MM.1S (cell line): ENCODE data around the gene POLG2.

Experiments used
- EZH2 ChIP-seq: fragments of 300-600 bp; sonication (generic); optimal IDR thresholded peaks from 2 replicates; pipeline ENCODE3; 2017; ENCODE audit warnings: low read depth, mild to moderate bottlenecking, antibody characterized with exemption, low read length, mixed read lengths
- EZH2phosphoT487 ChIP-seq: fragments of 300-600 bp; sonication (generic); IDR thresholded peaks from 2 replicates; pipeline ENCODE4 v1.6.1; 2018; ENCODE audit warnings: antibody characterized with exemption, low read length
- TF ChIP-seq, protein P1 (sequence below): fragments of 300-600 bp; sonication (generic); IDR thresholded peaks from 2 replicates; pipeline ENCODE4 v1.5.1; 2016; ENCODE audit warnings: antibody characterized with exemption, low read length, mixed read lengths

DNA sequence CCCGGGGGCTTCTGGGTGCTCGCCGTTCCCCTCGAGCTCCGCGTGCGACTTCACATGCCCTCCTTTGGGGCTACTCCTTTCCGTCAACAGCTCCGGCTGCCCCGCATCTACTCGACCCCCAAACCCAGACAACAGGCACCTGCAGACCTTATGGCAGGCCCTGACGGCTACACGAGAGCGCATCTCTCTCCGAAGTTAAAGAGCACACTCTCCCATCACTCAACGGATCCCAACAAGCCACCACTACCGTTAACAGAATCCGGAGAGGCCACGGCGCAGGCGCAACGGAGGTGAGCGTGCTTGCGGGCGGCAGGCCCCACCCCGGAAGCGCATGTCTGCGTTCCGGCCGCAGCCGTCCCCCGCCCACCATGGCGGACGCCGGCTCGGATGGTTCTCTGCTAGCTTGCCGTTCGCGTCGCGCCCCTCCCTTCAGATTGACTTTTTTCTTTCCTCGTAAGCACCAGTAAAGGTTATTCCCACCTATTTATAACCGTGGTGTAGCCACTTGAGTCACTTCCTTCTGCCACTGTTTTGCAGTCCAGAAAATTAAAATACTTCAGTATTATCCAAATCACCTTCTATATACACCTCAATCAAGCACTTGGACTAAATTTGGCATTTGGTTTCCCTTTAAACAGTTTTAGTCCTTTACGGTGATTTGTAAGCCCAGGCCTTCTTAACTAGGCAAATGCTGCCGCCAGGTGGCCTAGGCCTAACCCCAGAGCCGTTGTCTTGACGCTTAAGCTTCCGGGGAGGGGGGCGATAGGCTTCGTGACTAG is at the start of gene POLG2:
- TF ChIP-seq, protein P1, sequence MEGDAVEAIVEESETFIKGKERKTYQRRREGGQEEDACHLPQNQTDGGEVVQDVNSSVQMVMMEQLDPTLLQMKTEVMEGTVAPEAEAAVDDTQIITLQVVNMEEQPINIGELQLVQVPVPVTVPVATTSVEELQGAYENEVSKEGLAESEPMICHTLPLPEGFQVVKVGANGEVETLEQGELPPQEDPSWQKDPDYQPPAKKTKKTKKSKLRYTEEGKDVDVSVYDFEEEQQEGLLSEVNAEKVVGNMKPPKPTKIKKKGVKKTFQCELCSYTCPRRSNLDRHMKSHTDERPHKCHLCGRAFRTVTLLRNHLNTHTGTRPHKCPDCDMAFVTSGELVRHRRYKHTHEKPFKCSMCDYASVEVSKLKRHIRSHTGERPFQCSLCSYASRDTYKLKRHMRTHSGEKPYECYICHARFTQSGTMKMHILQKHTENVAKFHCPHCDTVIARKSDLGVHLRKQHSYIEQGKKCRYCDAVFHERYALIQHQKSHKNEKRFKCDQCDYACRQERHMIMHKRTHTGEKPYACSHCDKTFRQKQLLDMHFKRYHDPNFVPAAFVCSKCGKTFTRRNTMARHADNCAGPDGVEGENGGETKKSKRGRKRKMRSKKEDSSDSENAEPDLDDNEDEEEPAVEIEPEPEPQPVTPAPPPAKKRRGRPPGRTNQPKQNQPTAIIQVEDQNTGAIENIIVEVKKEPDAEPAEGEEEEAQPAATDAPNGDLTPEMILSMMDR, result peak; percentile 68
- TF ChIP-seq EZH2phosphoT487, result no peak
- TF ChIP-seq EZH2, result no peak
